AML-193 (cell line): ENCODE data around the gene CHCHD10.
"Not testable (repeated sequence)": the region's sequence is repeated elsewhere in the genome, so short reads cannot be mapped to it uniquely, and the experiment has no call there.

Experiments
- DNase-seq, 2 experiments: peaks; one replicate each; lab custom pipeline; 2025; lab: John Stamatoyannopoulos, UW

CHCHD10 gene

GRCh38 chr22:23750367-23750713 is 17.4 kb downstream of the CHCHD10 start:
- no peak for DNase-seq

GRCh38 chr22:23749841-23750301 is 17.9 kb downstream of the CHCHD10 start:
- DNase-seq, result peak in 1 of 2 experiments; percentile 4

- DNase-seq, result no peak
These were observed 22.0 kb downstream of the CHCHD10 start for GRCh38 chr22:23745791-23746190.

GRCh38 chr22:23744485-23744884 is 23.3 kb downstream of the CHCHD10 start:
- DNase-seq, result no peak

- no peak for DNase-seq
These were observed 23.8 kb downstream of the CHCHD10 start for GRCh38 chr22:23744001-23744400.

- DNase-seq, result no peak
These were observed 24.5 kb downstream of the CHCHD10 start for GRCh38 chr22:23743303-23743705.

GRCh38 chr22:23742505-23743264 is 25.1 kb downstream of the CHCHD10 start:
- no peak for DNase-seq

- no peak for DNase-seq
These were observed 30.1 kb downstream of the CHCHD10 start for GRCh38 chr22:23737696-23738095.

GRCh38 chr22:23728108-23728507 is 39.7 kb downstream of the CHCHD10 start:
- DNase-seq, result not testable (repeated sequence)

- no peak for DNase-seq
These were observed 45.0 kb downstream of the CHCHD10 start for GRCh38 chr22:23722724-23723123.

GRCh38 chr22:23722160-23722559 is 45.6 kb downstream of the CHCHD10 start:
- no peak for DNase-seq

- DNase-seq, result no peak
These were observed 46.9 kb downstream of the CHCHD10 start for GRCh38 chr22:23720855-23721254.

GRCh38 chr22:23718371-23719165 is 49.2 kb downstream of the CHCHD10 start:
- DNase-seq, result no peak

GRCh38 chr22:23716811-23717801 is 50.7 kb downstream of the CHCHD10 start:
- peak; percentile 52 to 56 for DNase-seq
